ENCODE measurements around the gene SORBS1. TPM values are rescaled to one million over a fixed set of nuclear protein-coding genes. Genes with fewer than 3 reads are reported as not detected.
A peak's percentile ranks its signal among the peaks of the same experiment; 100 is the strongest.

The SORBS1 gene
- total and polyA plus RNA-seq, 9 of the 15 experiments (the other 6 are each of a cell fraction or from before 2014, with no cell fraction given), result 2.0 to 13.3 (median 6.5) TPM

- TF ChIP-seq PHF20 (IDR thresholded peaks at IDR 0.05; ENCODE audit: partially characterized antibody), result no peak
- TF ChIP-seq ZBTB17 (CRISPR knock-in tag; IDR thresholded peaks at IDR 0.05), result peak; percentile 98
- TF ChIP-seq, protein P1, sequence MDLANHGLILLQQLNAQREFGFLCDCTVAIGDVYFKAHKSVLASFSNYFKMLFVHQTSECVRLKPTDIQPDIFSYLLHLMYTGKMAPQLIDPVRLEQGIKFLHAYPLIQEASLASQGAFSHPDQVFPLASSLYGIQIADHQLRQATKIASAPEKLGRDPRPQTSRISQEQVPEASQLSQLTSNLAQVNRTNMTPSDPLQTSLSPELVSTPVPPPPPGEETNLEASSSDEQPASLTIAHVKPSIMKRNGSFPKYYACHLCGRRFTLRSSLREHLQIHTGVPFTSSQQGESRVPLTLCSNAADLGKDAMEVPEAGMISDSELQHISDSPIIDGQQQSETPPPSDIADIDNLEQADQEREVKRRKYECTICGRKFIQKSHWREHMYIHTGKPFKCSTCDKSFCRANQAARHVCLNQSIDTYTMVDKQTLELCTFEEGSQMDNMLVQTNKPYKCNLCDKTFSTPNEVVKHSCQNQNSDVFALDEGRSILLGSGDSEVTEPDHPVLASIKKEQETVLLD (IDR thresholded peaks at IDR 0.05), result no peak
- TF ChIP-seq, protein P2, sequence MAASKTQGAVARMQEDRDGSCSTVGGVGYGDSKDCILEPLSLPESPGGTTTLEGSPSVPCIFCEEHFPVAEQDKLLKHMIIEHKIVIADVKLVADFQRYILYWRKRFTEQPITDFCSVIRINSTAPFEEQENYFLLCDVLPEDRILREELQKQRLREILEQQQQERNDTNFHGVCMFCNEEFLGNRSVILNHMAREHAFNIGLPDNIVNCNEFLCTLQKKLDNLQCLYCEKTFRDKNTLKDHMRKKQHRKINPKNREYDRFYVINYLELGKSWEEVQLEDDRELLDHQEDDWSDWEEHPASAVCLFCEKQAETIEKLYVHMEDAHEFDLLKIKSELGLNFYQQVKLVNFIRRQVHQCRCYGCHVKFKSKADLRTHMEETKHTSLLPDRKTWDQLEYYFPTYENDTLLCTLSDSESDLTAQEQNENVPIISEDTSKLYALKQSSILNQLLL (CRISPR knock-in tag; IDR thresholded peaks at IDR 0.05; ENCODE audit: borderline replicate concordance), result no peak
- peak in 1 of 2 experiments; percentile 28; a peak in 1 of 3 replicates for TF ChIP-seq CBX3 (IDR thresholded peaks at IDR 0.05; ENCODE audit: borderline replicate concordance in 1 of 2, low read length in 2 of 2)
- no peak for TF ChIP-seq RHOXF2B (CRISPR knock-in tag; conservative IDR thresholded peaks at IDR 0.05)
- TF ChIP-seq, protein P3, sequence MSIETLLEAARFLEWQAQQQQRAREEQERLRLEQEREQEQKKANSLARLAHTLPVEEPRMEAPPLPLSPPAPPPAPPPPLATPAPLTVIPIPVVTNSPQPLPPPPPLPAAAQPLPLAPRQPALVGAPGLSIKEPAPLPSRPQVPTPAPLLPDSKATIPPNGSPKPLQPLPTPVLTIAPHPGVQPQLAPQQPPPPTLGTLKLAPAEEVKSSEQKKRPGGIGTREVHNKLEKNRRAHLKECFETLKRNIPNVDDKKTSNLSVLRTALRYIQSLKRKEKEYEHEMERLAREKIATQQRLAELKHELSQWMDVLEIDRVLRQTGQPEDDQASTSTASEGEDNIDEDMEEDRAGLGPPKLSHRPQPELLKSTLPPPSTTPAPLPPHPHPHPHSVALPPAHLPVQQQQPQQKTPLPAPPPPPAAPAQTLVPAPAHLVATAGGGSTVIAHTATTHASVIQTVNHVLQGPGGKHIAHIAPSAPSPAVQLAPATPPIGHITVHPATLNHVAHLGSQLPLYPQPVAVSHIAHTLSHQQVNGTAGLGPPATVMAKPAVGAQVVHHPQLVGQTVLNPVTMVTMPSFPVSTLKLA (conservative IDR thresholded peaks at IDR 0.05), result no peak
- no peak for TF ChIP-seq GTF3C2 (IDR thresholded peaks at IDR 0.05; ENCODE audit: borderline replicate concordance, extremely low read depth, insufficient read length)
- no peak for TF ChIP-seq TOE1 (IDR thresholded peaks at IDR 0.05; ENCODE audit: borderline replicate concordance)
- no peak for TF ChIP-seq TOE1 (CRISPR knock-in tag; IDR thresholded peaks at IDR 0.05; ENCODE audit: borderline replicate concordance, low read depth)
- peak; percentile 59; the same call in 1 of the 2 replicates for TF ChIP-seq MBD2 (IDR thresholded peaks at IDR 0.05; ENCODE audit: borderline replicate concordance, low read depth)
- TF ChIP-seq PBX2 (CRISPR knock-in tag; IDR thresholded peaks at IDR 0.05; ENCODE audit: low read depth), result no peak
- peak; percentile 82 for TF ChIP-seq PBX2 (tag; conservative IDR thresholded peaks at IDR 0.05; ENCODE audit: low read depth)
- TF ChIP-seq FOSL1 (tag; conservative IDR thresholded peaks at IDR 0.05), result no peak
- no peak for TF ChIP-seq SAFB2 (IDR thresholded peaks at IDR 0.05; ENCODE audit: borderline replicate concordance, low read depth, low read length, severe bottlenecking)
- no peak for TF ChIP-seq SMAD1 (IDR thresholded peaks at IDR 0.05; ENCODE audit: low read depth, low read length, partially characterized antibody)
- no peak for TF ChIP-seq ESRRA (IDR thresholded peaks at IDR 0.05; ENCODE audit: borderline replicate concordance, low read depth)
- no peak for TF ChIP-seq ZNF561 (CRISPR knock-in tag; conservative IDR thresholded peaks at IDR 0.05)
- TF ChIP-seq MIER1 (IDR thresholded peaks at IDR 0.05; ENCODE audit: low read depth), result no peak
Measured at GRCh38 chr10:95297402-95297801, 263.8 kb downstream of the SORBS1 start (continued).
